GM18520 (cell line): ENCODE data around the gene NUCB1.
"Not testable (repeated sequence)": the region's sequence is repeated elsewhere in the genome, so short reads cannot be mapped to it uniquely, and the experiment has no call there.

Experiments
- ATAC-seq: cut with Tn5 transposase; IDR thresholded peaks from one replicate; pipeline ENCODE4 v1.9.1; 2021; ENCODE audit not compliant: unreplicated experiment

NUCB1 gene

DNA sequence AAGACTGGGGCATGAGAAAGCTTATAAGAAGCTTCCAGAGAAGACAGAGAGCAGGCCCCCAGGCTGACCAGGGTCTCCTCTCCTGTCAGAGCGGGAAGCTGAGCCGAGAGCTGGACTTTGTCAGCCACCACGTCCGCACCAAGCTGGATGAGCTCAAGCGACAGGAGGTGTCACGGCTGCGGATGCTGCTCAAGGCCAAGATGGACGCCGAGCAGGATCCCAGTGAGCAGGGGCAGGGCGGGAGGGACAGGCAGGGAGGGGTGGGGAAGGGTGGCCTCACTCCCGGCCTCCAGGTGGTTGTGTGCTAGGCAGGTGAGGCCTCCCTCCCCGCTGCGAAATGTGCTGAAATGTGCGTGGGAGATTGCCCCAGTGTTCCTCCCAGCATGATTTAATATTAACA is 5.6 kb downstream of the NUCB1 start:
- ATAC-seq, result no peak

GRCh38 chr19:48906324-48906723 is 6.2 kb downstream of the NUCB1 start:
- no peak for ATAC-seq

GRCh38 chr19:48907671-48908070 is 7.6 kb downstream of the NUCB1 start:
- no peak for ATAC-seq

GRCh38 chr19:48909424-48910077 is 9.4 kb downstream of the NUCB1 start:
- not testable (repeated sequence) for ATAC-seq

DNA sequence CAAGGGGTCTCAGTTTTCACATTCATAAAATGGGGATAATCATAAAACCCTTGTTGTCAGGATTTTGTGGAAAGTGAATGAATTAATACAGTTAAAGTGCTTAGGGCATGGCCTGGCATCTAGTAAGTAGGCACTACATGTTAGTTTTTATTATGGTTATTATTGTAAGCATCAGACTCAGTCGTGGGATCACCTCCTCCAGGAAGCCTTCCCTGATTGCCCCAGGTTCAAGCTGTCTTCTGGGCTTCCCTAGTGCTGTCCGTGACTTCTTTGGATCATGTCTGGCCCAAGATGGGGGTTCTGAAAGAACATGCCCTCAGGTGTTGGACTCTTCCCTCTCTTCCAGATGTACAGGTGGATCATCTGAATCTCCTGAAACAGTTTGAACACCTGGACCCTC is 10.7 kb downstream of the NUCB1 start:
- no peak for ATAC-seq

DNA sequence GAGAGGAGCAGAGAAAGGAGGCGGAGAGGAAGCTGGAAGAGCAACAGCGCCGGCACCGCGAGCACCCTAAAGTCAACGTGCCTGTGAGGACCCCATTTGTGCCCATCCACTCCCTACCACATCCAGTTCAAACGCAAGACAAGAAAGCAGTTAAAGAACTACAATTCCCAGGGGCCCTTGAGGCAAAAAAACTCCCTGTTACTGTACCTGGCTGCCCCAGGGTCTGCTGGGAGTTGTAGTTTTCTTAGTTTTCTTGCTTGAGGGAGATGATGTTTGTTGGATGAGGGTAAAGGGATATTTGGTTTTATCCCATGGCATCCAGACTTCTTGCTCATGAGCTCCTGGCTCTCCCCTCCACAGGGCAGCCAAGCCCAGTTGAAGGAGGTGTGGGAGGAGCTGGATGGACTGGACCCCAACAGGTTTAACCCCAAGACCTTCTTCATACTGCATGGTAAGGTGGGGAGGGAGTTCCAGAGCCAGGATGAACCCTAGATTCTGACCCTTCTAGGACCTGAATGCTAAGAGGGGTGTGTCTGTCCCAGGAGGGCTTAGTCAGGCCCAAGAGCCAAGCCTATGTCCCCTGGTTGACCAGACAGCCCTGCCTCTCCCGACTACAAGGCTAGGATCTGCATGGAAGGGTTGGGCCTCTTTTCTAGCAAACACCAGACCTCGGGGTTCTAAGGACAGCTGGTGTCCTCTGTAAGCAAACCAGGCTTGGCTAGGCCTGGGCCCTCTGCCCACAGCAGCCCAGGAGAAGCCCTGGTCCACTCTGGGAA is 13.2 kb downstream of the NUCB1 start:
- ATAC-seq, result no peak

GRCh38 chr19:48914181-48914580 is 14.1 kb downstream of the NUCB1 start:
- no peak for ATAC-seq

GRCh38 chr19:48915757-48916156 is 15.6 kb downstream of the NUCB1 start:
- no peak for ATAC-seq

DNA sequence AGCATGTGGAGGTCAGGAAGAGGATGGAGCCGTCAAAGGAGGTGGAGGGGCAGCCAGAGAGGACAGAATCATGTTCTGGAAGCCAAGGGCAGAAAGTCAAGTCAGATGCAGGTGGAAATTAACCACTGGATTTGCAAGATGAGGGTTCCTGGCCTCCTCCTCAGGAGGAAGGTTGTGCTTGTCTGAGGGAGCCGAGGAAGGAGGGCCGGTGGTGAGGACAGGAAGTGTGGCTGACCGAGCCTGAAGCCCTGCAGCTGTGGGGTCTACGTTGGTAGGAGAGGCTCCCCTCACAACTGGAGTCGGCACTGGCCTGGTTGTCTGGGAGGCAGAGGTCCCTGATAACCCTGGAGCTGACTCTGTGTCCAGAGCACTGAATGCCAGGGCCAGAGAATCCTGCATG is 18.0 kb downstream of the NUCB1 start:
- ATAC-seq, result no peak

DNA sequence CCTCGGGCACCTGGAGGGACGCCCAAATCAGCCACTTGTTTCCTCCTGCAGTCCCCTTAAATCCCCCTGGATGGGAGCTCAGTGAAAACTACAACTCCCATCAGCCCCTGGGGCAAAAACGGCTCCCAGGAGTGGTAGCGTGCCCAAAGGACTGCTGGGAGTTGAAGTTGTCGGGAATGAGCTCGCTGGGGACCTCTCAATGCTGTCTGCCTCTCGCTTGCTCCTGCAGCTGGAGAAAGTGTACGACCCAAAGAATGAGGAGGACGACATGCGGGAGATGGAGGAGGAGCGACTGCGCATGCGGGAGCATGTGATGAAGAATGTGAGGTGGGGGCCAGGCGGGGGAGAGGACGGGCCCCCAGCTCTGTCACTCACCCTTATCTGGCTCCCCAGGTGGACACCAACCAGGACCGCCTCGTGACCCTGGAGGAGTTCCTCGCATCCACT is 18.7 kb downstream of the NUCB1 start:
- ATAC-seq, result no peak

GRCh38 chr19:48919271-48919670 is 19.2 kb downstream of the NUCB1 start:
- ATAC-seq, result not testable (repeated sequence)

DNA sequence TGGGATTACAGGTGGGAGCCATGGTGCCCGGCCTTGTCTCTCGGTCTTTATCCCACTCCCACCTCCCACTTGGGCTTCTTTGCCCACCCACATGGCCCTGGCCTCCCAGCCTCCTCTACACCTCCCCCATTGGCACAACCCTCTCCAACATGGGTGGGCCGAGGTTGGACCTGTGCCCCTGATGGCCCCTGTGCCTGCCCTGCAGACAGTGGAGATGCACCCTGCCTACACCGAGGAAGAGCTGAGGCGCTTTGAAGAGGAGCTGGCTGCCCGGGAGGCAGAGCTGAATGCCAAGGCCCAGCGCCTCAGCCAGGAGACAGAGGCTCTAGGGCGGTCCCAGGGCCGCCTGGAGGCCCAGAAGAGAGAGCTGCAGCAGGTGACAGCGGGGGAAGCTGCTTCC is 20.8 kb downstream of the NUCB1 start:
- ATAC-seq, result no peak

- no peak for ATAC-seq
These were observed 21.8 kb downstream of the NUCB1 start for GRCh38 chr19:48921721-48922500.

GRCh38 chr19:48922548-48923490 is 22.7 kb downstream of the NUCB1 start:
- ATAC-seq, result no peak

GRCh38 chr19:48925240-48925843 is 25.2 kb downstream of the NUCB1 start:
- no peak for ATAC-seq

DNA sequence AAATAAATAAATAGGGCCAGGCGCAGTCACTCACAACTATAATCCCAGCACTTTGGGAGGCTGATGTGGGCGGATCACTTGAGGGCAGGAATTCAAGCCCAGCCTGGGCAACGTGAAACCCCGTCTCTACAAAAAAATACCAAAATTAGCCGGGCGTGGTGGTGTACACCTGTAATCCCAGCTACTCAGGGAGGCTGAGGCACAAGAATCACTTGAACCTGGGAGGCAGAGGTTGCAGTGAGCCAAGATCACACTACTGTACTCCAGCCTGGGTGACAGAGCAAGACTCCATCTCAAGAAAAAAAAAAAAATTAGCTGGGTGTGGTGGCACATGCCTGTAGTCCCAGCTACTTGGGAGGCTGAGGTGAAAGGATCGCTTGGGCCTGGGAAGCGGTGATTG is 25.8 kb downstream of the NUCB1 start:
- ATAC-seq, result not testable (repeated sequence)

DNA sequence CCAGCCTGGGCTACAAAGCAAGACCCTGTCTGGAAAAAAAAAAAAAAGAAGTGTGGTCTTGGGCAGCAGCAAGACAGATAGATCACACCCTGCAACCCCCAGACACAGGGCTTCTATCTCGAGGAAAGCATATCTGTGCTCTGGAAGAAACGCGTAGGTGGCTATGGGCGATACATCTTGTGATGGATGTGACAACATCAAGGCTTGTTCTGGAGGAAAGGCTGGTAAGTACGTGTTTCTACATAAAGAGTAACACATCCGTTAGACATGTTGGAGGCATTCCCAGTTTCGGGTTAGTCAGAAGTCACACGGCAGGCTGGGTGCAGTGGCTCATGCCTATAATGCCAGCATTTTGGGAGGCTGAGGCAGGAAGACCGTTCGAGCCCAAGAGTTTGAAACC is 26.8 kb downstream of the NUCB1 start:
- no peak for ATAC-seq

DNA sequence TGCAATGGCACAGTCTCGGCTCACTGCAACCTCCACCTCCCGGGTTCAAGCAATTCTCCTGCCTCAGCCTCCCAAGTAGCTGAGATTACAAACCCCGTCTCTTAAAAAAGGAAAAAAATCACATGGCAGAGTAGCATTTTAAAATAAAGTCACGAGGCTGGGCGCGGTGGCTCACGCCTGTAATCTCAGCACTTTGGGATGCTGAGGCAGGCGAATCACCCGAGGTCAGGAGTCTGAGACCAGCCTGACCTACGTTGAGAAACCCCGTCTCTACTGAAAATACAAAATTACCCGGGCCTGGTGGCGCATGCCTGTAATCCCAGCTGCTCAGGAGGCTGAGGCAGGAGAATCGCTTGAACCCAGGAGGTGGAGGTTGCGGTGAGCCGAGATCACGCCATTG is 27.6 kb downstream of the NUCB1 start:
- ATAC-seq, result not testable (repeated sequence)

GRCh38 chr19:48928164-48929025 is 28.3 kb downstream of the NUCB1 start:
- ATAC-seq, result no peak
